NCI-H2196 treated with DMSO at 0.1 percent for 48 hours (cell line): ENCODE results near the gene CTF1.
"Not testable (repeated sequence)": the region's sequence is repeated elsewhere in the genome, so short reads cannot be mapped to it uniquely, and the experiment has no call there.

Experiments used
- DNase-seq: peaks from one replicate; lab custom pipeline; 2025; ENCODE audit not compliant: unreplicated experiment; lab: John Stamatoyannopoulos, UW

Gene CTF1

GRCh38 chr16:30896261-30896888 lies at the start of gene CTF1:
TSS of gene CTF1 (plus strand) at chr16:30896614. CDS start at chr16:30896644, 30 bp downstream.
- DNase-seq: peak; percentile 68

- no peak for DNase-seq
Measured at GRCh38 chr16:30846649-30847402, 49.6 kb upstream of the CTF1 start.

DNA sequence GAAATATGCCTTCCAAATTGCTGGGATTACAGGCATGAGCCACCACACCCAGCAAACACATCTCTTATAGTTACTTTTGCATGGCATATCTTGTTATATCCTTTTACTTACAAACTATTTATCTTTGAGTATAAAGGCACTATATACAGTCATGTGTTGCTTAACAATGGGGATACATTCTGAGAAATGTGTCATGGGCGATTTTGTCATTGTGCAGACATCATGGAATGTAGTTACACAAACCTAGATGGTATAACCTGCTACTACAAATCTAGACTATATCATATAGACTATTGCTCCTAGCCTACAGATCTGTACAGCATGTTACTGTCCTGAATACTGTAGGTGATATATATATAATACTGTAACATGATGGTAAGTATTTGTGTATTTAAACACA lies 46.2 kb upstream of the CTF1 start:
- DNase-seq: no peak

GRCh38 chr16:30853758-30854157 lies 42.7 kb upstream of the CTF1 start:
- no peak for DNase-seq

DNA sequence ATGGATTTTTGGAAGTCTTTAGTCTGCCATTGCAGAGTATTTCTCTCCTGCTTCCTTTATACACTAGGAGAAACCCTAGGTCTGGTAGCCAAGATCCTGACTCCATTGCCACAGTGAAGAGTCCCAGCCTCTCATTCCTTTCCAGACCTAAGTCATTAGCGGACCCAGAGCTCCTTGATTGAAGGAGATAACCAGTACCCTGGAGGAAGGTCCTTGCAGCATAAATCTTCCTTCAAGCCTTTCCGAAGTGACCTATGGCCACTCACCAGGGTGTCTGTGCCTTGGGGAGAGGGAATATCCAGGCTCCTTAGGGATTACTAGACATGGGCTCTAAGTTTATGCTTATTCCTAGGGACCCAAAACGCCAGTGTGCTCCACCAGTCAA lies 38.3 kb upstream of the CTF1 start:
- DNase-seq: no peak

DNA sequence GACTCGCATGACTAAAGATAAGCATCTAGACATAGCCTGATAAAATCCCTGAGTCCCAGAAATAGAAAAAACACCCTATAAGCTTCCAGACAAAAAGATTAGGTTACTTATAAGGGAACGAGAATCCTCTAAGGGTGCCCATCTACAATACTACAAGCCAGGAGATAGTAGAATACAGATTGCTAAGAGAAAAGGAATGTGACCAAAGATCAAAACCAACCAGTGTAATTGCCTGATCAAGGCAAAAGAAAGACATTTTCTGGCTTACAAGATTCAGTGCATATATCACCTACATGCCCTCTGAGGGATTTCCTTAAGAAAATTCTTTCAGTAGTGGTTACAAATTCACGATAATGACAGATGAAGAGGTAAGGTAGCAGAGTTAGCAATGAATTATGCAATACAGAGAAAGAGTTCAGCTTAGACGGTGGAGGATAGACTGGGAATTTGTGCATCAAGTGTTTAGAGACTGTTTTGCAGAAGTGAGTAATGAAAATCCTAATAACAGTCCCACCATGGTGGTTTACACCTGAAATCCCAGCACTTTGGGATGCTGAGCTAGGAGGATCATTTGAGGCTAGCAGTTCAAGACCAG lies 37.5 kb upstream of the CTF1 start:
- DNase-seq: no peak

DNA sequence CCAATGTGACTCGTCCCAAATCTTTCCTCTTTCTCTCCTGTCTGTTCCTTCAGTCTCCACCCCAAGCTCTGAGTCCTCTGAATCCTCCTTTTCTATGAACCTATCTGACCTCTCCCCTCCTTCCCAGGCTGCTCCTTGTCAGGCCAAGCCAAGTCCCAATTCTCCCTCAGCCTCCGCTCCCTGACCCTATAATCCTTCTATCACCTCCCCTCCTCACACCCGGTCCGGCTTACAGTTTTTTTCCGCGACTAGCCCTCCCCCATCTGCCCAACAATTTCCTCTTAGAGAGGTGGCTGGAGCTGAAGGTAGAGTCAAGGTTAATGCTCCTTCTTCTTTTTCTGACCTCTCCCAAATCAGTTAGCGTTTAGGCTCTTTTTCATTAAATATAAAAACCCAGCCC lies 35.7 kb upstream of the CTF1 start:
- not testable (repeated sequence) for DNase-seq

DNA sequence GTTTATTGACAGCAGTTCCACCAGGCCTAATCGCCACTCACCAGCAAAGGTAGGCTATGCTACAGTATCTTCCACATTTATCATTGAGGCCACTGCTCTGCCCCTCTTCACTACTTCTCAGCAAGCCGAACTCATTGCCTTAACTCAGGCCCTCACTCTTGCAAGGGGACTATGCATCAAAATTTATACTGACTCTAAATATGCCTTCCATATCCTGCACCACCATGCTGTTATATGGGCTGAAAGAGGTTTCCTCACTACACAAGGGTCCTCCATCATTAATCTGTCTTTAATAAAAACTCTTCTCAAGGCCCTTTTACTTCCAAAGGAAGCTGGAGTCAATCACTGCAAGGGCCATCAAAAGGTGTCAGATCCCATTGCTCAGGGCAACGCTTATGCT lies 33.2 kb upstream of the CTF1 start:
- not testable (repeated sequence) for DNase-seq

DNA sequence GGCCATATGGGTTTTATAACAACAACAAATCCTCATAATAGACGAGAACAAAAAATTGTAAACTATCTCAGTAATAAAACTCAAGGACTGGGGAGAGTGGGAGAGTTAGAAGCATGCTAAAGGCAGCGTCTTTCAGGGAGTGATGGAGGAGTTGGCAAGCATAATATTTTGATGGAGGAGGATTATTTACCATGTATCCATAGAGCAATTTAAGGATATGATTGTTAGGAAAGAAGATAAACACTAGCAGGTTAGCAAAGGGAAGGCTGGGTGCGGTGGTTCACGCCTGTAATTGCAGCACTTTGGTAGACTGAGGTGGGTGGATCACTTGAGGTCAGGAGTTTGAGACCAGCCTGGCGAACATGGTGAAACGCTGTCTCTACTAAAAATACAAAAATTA lies 30.4 kb upstream of the CTF1 start:
- DNase-seq: no peak

DNA sequence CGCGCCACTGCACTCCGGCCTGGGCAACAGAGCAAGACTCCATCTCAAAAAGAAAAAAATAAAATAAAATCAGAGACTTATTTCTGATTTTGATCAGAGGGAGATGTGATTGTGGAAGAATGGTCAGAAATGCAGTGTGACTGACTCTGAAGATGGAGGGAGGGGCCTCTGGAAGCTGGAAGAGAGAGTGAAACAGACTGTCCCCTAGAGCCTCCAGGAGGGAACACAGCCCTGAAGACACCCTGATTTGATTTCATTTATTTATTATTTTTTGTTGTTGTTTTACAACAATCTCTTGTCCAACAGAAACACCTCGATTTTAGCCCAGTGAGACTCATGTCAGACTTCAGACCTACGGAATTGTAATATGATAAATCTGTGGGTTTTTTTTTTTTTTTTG lies 28.7 kb upstream of the CTF1 start:
- no peak for DNase-seq

GRCh38 chr16:30870904-30871303 lies 25.5 kb upstream of the CTF1 start:
- no peak for DNase-seq

DNA sequence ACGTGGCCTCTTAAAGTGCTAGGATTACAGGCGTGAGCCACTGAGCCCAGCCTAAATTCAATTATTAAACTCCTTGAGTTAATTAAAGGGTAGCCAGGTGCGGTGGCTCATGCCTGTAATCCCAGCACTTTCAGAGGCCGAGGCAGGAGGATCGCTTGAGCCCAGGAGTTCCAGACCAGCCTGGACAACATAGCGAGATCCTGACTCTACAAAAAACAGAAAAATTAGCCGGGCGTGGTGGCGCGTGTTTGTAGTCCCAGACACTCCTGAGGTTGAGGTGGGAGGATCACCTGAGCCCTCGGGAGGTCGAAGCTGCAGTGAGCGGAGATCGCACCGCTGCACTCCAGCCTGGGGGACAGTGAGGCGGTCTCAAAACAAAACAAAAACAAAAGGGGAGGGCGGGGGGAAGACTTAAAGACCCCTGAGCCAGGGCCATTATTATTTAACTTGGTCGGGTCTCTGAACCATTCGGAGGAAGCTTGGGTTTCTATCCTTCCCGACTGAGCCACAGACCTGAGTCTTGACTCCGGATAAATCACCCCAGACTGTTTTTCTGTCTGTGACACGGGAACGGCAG lies 22.1 kb upstream of the CTF1 start:
- no peak for DNase-seq

DNA sequence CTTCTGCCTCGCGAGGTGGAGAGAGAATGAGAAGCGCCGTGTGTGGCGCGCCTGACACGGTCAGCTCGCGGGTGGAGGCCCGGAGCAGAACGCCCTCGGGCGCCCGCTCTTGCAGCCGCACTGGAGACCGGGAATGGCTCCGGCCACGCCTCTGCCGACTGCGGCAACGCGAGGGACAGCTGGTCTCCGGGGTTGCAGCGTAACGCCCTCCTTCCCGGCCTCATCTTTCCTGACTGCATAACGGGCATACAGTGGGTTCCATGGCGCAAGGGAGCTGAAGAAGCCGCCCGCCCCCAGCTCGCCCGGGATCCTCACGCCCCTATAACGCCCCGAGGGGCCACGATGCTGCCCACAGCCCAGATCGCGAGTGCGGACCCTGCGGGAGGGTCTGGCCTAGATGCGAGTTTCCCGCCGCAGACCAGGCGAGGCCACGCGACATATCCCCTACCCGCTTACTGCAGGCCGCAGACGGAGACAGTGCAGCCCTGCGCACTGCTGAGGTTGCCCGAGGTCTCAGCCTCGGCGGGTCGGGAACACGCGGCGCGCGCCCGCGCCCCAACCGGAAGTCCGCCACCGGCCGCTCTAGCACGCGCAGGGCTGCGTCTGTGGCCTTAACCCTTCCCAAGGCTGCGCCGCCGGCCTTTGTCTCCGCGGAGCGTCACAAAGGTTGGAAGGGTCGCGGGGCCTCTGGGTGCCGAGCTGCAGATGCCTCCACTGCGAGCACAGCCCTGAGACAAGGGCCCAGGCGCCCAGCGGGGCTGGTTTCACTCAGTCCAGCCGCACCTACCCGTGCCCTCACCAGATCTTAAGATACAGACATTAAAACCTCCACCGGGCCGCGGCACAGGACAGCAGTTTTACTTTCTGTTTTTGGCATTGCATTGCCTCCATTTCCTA lies 21.3 kb upstream of the CTF1 start:
- DNase-seq: peak; percentile 82

DNA sequence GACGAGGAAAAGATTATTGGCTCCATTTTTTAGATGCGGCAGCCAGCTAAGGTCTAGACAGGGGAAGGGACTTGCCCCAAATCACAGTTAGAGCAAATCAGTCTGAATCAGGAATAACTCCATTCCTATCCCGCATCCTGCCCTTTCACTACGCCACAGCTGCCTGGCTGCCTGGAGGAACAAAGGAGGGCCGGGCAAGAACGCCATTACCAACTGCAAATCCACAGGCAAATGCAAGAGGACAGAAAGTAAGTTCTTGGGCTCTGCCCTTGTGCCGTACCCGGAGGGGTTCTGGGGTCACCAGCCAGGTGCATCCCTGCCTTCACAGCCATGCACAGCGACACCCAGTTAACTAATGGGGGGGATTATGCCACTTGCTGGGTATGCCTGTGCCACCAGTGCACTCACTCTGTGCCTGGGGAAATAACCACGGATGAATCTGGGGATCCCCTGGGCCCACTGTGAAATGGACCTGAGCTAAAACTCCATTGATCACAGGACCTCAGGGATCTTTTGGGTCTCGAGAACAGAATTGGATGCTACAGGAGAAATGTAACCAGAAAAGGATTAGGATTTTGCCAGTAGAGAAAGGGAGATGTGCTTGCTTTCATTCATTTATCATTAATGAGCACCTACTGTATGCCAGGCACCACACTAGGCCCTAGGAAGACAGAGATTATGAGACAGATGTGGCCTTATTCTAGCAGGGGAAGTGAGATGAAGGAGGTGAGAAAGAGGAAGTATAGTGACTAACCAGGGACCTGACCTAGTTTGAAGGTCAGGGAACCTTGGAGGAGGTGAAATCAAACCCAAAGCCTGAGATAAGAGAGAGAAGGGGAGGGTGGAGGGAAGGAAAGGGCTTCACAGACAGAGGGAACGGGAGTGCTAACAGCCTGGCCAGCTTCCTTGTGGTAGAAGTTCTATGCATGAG lies 20.3 kb upstream of the CTF1 start:
- DNase-seq: no peak

DNA sequence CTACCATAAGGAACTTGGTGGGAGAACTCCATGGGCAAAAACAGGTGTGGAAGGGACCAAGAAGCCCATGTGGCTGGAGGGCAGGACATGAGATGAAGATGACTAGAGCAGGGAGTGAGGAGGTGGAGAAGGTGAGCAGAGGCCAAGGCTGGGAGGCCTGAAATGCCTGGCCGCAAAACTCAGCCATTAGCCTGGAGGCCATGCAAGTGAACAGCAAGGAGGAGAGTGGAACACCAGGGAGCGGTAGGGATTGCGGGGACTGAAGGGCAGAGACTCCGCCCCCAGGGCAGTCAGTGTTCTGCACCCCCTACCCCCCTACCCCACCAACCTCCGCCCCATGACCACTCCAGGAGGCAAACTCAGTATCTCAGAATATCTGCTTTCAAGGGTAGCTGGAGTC lies 19.5 kb upstream of the CTF1 start:
- DNase-seq: no peak

DNA sequence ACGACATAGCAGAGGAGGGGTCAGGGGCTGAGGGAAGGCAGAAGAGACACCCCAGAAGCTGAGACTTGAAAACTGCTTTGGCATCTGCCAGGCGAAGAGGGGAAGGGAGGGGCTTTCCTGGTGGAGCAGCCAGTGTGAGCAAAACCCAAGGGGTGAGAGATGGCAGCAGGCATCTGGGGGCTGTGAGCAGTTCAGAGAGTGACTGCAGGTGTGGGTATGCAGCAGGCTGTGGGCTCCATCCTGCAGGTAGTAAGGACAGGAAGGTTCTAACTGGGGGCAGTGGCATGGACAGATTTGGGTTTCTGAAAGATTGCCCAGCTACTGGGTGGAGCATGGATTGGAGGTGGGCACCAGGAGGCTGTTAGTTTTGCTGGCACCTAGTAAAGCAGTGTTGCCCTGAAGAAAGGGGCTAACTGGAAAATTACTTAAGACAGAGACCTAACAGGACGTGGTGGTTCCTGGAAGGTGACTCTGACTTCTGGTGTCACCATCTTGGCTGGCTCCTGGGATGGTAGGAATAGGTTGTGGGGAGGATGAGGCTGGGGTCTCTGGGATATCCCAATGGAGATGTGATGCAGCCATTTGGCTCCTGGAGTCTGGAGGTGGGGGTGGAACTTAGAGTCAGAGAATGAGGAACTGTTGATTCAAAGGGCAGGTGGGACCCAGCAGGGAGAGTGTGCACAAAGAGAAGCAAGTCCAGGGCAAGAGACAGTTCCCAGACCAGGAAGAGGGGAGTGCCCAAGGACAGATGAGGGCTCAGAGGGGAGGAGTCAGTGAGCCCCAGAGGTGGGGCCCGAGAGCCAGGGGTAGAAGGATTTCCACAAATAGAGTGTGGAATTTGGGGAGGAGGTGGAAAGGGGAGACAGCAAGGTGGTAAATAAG lies 13.7 kb upstream of the CTF1 start:
- no peak for DNase-seq

- DNase-seq: no peak
Measured at GRCh38 chr16:30884760-30885159, 11.7 kb upstream of the CTF1 start.

- DNase-seq: no peak
Measured at GRCh38 chr16:30885196-30885595, 11.2 kb upstream of the CTF1 start.

- DNase-seq: no peak
Measured at GRCh38 chr16:30886145-30886544, 10.3 kb upstream of the CTF1 start.
